GM12892 (cell line): ENCODE results near the gene PC.

Experiments used
- POLR2A ChIP-seq: IDR thresholded peaks from 2 replicates; pipeline ENCODE4 v1.6.1; 2011; ENCODE audit warnings: low read depth, low read length, control low read depth
- POLR2AphosphoS5 ChIP-seq: IDR thresholded peaks from 2 replicates; pipeline ENCODE4 v1.6.1; 2011; ENCODE audit warnings: low read depth, low read length, control low read depth
- TAF1 ChIP-seq: IDR thresholded peaks from 2 replicates; pipeline ENCODE4 v1.6.1; 2011; ENCODE audit warnings: low read depth, mild to moderate bottlenecking, control low read depth, low read length, borderline replicate concordance

DNA sequence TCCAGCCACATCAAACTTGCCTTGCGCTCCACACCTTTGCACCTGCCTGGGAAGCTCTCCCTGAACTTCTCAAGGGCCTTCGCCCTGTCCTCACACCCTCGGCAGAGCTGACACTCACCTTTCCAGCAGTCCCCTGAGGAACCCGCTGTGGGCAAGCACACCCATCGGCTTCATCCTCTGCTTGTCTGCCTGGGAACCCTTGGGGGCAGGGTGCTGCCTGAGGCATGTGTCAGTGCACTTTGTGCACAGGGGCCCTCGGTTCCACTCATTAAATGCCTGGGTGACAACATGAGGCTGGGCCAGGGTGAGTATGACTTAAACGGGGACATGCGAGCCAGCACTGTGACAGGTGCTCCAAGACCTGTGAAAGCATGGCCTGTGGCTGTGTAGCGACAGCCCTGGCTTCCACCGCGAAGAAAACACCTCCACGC, 103.9 kb downstream of the PC start:
- no peak for TF ChIP-seq POLR2A
- no peak for TF ChIP-seq POLR2AphosphoS5
- TF ChIP-seq TAF1 = no peak
